Iris pigment epithelial cell (primary cell): ENCODE measurements around the gene CHST11.

ENCODE experiments used
- DNase-seq: peaks from one replicate; pipeline ENCODE4 v3.0.0-alpha.2; 2011; ENCODE audit warnings: low read depth

CHST11 gene

DNA sequence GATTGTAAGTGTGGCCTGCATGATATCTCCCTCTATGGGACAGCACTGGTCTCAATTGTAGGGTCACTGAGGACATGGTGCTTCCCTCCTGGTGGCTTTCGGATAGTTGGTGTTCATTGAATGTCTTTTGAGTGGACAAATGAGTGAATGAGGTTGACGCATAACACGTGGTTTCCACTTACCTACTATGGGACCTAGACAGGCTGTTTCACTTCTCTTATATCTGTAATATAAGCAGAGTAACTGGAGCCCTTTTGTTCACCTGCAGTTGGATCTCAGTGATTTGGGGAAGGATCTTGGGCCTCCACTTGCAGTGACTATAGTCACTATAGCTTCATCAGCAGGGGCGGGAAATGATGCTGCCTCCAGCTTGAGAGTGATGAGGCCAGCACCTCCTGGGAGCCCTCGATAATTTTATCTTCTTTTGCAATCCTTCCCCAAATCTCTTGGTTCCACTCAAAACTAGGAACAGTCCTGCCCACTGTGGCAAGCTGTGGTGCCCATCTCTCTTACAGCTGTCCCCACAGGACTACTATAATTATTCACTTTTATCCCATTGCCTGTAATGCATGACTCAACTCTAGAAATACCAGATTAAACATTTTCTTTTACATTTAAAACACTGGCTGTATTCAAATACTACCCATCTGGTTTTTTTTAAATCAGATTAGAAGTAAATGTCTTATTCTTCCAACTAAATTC is 242.9 kb downstream of the CHST11 start:
- no peak for DNase-seq

DNA sequence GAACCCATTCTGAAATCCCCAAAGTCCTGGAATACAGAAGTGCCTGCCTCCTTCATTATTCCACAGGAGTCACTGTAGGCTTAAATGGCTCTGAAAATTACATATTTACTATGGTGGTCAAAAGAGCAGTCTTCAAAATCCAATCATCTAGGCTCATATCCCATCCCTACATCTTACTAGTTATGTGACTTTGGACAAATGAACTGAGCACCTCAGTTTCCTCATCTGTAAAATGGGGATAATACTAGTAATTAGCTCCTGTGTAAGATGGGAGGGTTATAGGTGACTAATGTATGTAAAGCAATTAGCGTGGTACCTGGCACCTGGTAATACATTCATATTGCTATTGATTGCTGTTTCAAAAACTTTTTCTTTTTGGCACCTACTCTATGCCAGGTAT is 243.6 kb downstream of the CHST11 start:
- DNase-seq = no peak

DNA sequence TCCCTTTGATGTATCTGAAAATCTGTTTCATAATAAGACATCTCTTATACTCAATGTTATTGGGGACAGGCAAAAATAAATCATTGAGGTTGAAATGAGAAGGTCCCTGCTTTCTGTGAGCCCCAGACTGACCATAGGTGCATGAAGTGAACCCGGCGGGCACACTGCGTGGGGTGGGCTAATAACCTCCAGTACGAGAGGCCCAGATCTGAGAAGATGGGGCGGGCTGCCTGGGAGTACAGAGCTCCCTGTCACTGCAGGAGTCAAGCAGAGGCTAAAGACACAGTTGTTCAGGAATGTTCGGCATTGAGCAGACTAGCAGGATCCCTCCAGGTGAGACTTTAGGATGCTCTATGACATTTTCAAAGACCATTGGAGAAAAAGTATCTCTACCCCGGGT is 244.6 kb downstream of the CHST11 start:
- no peak for DNase-seq

DNA sequence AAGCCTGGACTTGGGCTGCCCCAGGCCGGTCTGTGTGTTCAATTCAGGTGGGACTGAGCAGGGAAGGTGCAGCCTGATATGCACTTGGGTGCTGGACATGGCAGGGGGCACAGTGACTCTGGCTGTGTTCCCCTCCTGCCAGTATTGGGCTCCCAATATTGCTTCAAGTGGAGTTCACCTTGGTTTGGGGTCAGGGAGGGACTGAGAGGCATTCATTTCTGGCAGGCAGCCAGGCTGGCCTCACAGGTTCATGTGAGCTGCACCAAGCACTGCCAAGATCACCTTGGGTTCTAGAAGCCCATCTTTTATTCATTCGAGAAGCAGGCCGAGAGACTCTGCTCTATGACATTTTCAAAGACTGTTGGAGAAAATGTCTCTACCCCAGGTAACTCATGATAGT is 245.0 kb downstream of the CHST11 start:
- DNase-seq = no peak

DNA sequence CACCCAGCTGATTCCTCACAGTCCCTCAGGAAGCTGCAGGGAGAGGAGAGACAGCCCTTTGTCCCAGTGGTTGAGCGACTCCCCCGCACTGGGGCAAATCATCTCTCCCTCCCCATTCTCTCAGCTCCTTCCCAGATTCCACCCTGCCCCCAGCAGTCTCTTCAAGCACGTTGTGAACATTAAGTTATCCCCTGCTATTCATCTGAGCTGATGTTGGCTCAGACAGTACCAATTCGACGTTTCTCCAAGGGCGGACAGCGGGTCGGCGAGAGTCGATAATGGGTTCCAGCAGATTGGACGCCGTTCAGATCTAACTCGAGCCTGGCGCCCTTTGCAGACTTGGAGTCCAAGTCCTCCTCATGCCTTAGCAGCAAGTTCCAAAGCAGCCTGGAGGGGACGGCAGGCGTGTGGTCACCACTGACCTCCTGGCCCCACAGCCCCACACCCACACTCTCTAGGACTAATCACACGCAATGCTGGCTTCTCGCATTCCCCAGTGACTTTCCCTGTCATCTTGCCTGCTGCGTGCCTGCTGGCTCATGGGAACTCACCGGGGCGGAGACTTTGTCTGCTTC is 245.9 kb downstream of the CHST11 start:
- DNase-seq = no peak

DNA sequence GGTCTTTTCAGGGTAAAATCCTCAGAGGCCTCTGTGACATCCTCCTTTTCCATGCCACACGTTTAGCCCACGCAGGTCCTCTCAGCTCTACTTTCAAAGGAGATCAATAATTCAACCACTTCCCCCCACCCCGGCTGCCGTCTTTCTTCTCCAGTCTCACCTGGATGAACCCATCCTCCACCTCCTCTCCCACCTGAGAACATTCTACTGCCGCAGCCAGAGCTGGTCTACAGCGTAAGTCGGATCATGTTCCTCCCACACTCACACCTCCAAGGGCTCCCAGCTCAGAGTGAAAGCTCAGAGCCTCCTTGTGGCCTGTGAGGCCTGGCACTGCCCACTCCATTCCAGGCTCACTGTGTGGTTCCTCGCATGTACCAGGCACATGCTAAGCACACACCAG is 246.6 kb downstream of the CHST11 start:
- DNase-seq = no peak

DNA sequence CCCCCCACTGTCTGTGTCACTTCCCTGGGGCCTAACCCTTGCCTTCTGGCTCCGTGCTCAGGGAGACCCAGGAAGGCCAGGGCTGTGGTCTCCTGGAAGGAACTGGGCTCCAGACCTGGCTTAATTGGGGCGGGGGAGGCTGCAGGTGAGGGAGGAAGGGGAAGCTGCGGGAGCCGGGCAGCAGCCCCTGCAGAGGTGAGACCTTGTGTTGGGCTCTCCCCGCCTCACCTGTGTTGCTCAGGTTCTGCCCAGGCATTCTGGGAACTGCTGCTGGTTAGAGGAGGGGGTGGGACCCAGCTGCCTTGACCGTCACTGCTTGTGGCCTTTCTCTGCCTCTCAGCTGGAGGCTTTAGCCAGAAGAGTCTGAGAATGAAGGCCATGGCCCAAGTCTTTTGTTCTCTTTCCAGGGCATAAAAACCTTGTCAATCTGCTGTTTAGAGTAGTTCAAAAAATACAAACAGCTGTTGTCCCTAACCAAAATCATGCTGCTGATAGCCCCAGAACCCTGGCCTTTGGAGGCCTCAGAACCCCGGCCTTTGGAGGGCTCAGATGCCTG is 247.6 kb downstream of the CHST11 start:
- no peak for DNase-seq

DNA sequence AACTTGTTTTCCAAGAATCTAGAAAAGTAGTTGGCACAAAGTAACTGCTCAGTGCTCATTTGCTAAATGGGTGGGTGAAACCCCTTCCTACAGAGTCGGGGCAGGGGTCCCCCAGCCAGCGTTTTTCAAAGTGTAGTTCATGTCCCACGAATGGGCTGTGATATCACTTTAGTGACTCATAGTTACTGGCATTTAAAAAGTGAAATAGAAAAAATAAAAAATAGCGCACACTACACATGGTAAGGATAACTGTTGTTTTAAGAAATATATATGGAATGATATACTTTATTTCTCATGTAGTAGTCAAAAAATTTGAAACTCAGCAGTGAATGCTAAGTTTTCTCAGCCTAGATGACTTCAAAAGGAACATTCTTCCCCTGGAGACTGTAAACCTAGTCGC is 250.4 kb downstream of the CHST11 start:
- no peak for DNase-seq

DNA sequence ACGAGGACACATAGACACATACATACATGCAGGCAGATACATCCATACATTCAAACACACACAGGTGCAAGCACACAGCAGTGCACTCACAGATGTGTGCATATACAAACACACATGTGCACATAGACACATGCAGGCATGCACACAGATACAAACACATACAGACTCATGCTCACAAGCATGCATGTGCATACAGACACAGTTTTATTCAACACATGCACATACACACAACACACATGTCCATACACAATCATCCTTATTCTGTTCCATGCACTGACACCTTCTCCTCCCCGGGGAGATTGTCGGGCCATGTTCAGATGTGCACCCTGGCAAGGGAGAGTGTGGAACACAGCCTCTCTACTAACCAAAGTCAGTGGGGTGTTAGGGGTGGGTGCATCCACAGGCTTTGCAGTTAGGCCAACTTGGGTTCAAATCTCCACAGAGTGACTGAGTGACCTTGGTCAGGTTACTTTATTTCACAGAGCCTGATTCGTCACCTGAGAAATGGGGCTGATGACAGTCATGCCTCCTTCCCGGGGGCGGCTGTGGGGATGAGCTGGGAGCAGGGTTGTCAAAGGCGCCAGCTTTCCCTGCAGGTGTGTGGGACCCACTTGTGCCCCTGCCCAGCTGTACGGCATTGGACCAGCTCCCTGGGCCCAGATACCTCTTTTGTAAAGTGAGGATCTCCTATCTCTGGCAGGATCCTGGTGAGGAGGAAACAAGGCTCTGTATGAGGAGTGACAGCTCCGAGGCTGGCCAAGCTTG is 251.2 kb downstream of the CHST11 start:
- no peak for DNase-seq

DNA sequence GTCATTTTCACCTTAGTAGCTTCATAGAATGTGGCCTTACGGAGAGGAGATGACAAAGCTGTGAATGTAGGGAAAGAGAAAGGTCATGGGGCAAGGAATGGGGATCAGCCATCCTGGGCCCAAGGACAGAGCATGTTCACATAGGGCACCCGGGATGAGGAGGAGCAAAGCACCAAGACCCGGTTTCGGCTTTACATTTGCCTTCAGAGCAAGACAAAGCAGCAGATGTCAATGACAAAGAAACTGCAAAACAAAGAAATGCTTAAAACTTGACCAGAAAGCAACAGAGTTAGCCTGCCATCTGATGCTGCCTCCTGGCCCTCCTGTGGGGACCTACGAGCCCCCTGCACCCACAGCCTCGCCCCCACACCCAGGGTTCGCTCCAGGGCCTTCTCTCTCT is 252.1 kb downstream of the CHST11 start:
- DNase-seq = no peak

DNA sequence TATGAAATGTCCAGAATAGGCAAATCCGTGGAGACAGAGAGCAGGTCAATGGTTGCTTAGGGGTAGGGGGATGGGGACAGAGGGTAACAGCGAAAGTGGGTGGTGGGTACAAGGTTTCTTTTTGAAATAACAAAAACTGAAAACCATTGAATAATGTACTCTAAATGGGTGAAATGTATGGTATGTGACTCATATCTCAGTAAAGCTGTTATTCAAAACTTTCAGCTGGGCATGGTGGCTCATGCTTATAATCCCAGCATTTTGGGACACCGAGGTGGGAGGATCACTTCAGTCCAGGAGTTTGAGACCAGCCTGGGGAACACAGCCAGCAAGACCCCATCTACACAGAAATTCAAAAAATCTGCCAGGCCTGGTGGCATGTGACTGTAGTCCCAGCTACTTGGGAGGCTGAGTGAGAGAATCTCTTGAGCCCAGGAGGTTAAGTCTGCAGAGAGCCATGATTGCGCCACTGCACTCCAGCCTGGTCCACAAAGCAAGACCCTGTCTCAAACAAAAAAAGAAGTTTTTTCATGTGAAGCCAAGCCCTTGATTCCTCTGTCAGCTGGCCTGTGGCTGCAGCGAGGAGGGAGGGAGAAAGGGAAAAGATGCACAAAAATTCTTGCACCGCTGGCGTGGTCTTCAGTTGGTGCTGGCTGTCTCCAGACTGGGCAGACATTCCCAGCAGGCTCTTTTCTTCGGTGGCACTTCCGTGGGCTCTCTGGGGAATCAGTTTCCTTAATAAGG is 253.1 kb downstream of the CHST11 start:
- peak; percentile 37 for DNase-seq

DNA sequence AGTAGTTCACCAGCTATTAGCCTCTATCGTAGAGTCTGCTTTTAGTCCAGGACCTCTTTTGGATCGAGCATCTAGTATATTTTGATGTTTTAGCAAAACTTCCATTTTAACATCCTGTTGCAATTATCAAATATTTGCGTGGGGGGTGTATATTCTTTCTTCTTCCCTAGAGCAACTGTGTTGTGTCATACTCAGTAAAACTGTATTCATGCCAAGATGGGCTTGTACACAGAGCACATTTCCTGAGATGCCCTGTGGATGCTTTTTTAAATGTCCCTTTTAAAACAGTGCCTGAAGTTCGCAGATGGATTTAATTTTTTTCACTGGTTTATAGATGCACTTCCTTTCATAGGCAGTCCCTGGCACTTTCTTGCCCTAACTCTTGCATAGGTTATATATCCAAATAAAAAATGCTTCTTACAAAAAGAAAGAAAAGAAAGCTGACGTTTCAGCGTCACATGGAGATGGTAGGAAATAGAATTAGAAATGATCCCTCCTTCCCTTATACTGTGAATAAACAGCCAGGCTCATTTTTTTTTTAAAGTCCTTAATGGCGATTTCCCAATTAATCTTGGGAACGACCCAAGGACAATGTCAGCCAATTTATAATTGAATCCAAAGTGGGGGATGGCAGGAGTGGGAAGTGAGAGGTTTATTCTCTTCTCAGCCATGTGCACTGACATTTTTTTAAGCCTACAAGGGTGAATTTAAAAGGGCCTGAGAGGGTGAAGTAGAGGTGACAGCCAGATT is 254.4 kb downstream of the CHST11 start:
- DNase-seq = peak; percentile 78

DNA sequence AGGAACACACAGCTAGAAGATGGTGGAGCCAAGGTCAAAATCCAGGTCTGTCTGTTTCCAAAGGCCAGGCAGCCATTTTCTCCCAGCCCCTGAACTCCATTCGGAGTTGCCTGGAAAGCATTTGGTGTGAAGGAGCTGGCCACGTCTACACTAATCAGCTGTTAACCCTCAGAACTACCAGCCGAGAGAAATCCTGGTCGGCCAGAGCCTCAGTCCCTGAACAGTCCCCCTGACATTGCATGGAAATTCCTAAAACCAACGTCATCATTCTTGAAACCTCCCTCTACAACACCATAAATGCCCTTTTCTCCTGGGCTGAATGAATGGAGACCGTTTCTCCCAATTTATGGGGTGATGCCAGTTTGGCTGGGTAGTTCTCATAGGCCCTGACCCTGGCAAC is 255.7 kb downstream of the CHST11 start:
- no peak for DNase-seq

DNA sequence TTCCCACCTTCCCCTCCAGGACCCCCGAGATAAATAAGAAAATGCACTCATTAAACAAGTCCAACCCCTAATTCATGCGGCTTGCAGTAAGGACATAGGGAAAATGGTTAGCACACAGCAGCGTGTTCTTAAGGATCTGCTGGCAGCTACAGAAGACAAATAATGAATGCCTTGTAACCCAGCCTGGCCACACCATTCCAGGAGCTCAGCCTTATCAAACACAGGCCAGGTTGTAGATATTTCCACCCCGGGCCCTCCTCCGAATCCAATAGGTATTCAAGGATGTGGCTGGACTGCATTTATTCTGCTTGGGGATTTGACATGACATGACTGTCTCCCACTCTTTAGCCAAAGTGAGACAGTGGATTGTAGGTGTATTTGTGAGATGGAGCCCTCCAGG is 256.2 kb downstream of the CHST11 start:
- no peak for DNase-seq

DNA sequence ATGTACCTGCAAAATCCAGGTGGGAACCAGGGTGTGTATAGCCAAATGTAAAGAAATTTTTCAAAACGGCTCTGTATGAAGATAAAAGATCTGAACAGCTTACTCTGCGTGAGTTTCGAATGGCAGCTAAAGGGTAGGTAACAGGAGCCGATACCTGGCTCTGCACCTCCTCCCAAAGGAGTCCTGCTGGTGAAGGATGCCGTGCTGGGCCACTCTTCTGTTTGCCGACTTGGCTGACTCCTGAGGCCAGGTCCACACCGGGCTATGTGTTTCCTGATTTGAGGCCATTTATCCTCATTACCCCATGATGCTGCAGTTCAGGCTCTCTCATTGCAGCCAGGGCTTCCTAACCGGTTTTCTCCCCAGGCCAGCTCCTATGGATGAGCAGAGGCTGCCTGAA is 256.7 kb downstream of the CHST11 start:
- DNase-seq = no peak

DNA sequence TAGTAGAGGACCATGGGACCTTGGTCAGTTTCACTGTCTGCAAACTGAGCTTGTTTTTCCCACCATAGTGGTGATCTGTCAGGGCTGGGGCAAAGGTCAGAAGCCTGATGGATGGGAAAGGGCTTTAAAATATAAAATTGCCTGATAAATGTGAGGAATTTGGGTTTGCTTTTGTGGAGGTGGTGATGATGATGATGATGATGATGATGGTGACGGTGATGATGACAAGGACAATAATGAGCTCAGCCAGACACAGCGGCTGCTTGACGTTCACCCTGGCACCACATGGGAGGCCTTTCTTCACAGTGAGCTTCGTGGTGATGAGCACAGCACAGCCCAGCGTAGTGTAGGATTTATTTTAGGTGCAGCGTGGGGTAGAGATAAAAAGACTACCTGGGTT is 257.6 kb downstream of the CHST11 start:
- no peak for DNase-seq

DNA sequence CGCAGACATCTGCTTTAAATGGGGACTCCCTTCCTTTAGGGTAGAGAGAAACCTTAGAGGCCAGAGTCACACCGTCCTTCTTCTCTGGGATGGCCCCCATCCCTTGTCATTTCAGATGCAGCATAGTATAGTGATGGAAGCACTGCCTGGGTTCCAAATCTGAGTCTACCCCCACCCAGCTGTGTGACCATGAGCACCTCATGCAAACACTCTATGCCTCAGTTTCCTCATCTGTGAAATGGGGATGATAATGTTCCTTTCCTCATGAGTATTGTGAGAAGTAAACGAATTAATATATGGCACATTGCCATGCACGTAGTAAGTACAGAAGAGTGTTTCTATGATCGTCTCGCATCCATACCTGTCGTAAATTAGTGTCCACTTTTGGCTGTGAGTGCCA is 259.4 kb downstream of the CHST11 start:
- DNase-seq = no peak

DNA sequence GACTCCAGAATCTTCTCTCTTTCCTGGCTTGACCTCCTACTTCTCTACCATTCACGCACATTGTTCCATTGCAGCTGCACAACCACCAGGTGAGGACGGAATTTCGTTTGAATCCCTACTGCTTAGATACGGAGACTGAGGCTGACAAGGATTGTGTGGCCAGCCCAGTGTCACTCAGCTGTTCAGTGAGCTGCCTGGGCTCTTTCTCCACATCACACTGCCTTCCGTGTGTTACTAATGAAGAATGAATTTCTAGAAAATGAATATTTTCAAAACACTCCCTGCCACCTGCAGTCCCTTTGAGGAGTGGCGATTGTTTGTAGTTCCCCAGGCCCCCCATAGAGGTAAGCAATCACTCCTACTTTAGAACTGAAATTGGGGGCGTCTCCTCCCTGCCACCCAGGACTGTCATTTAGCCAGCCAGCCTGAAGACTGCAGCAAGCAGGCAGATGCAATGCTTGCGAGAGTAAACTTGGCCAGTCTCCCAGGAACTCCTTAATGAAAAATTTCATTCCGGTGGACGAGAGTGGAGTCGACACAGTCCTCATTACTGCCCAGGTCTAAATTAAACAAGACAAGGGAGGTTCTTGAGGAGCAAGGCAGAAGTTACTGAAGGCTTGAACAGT is 261.7 kb downstream of the CHST11 start:
- peak; percentile 54 for DNase-seq

DNA sequence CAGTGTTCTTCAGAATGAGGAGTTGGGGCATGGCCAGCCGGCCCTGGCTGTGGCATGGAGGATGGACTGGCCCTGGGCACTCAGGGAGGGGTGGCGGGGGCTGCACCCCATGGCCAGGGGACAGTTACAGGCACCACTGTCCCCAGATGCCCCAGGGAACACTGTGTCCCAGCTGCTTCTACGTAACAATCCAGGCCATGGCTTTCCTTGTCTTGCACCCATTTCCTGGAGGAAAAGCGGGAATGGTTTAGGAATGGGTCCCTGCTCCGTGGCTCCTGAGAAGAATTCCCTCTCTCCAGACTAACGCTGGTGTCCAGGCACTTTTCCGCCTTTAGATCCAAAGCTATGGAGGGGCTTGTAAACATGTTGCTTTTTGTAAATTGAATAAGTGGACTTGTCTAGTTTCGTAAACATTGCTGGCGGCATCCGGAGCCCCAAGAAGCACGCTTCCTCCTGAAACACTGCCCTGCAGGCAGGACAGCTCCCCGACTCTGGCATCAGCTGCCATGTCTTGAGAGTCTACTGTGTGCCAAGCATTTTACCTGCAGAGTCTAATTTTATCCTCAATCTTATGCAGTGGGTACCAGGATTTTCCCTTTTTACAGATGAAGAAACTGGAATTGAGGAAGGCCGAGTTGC is 263.1 kb downstream of the CHST11 start:
- peak; percentile 27 for DNase-seq

DNA sequence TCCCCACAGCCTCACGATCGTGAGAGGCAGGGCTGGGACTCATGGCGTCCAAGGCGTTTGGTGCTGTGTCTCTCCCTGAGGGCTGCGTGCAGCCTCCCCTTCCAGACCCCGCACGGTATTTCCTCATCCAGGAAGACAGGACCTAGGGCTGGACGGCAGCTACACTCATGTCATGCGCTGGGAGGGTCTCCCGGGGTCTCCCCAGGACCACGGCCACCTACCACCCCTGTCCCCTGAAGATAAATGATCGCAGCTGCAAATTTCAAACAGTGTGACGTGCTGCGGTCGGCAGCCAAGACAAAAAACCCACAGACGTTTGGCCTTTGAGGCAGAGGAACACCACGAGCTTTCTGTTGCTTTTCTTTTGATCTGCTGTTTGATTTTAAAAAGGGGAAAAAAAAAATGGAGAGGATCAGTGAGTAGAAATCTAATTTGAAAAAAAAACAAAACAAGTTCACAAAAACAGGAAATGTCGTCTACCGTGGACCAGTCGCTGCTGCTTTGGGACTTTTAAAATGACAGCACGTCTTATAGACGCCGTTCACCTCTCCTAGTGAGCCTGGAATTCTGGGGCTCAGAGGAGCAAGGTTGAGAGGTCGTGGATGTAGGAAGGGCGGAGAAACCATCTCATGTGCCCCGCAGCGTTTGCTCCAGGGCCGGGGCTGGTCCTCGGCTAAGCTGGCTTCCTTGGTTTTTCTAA is 263.7 kb downstream of the CHST11 start:
- DNase-seq = peak; percentile 65
